GM12892 (cell line): ENCODE data around the gene NRXN3.

Source experiments
- POLR2A ChIP-seq: IDR thresholded peaks from 2 replicates; pipeline ENCODE4 v1.6.1; 2011; ENCODE audit warnings: low read depth, low read length, control low read depth
- POLR2AphosphoS5 ChIP-seq: IDR thresholded peaks from 2 replicates; pipeline ENCODE4 v1.6.1; 2011; ENCODE audit warnings: low read depth, low read length, control low read depth
- TAF1 ChIP-seq: IDR thresholded peaks from 2 replicates; pipeline ENCODE4 v1.6.1; 2011; ENCODE audit warnings: low read depth, mild to moderate bottlenecking, control low read depth, low read length, borderline replicate concordance

GRCh38 chr14:79530555-79530954 lies 1360.4 kb downstream of the NRXN3 start:
- no peak for TF ChIP-seq POLR2A
- TF ChIP-seq POLR2AphosphoS5: no peak
- TF ChIP-seq TAF1: no peak
